Heart right ventricle (tissue), 16 donors: ENCODE data around the gene BTBD9. TPM values are rescaled to one million over a fixed set of nuclear protein-coding genes. Genes with fewer than 3 reads are reported as not detected.
A peak's percentile ranks its signal among the peaks of the same experiment; 100 is the strongest.

Source experiments
- ATAC-seq, 8 donors: fragments of 200-7000 bp; cut with Tn5 transposase; one replicate each; pipeline ENCODE4 v1.9.1; 2020; ENCODE audit warnings: mild to moderate bottlenecking in 8 of 8, moderate library complexity in 8 of 8, moderate number of reproducible peaks in 1 of 8
- DNase-seq, 2 donors: peaks; one replicate each; pipeline ENCODE4 v3.0.0-alpha.2; 2020
- H3K27ac ChIP-seq, 10 donors: fragments of 200-600 bp; sonication (generic) in 2 of 10; one replicate each; pipeline versions ENCODE4 v1.5.0 to v1.8.0; 2020 to 2022; ENCODE audit warnings: mild to moderate bottlenecking in 3 of 10
- H3K27me3 ChIP-seq, 7 donors: fragments of 200-600 bp; one replicate each; pipeline ENCODE4 v1.8.0; 2021 to 2022; ENCODE audit warnings: mild to moderate bottlenecking in 2 of 7
- H3K36me3 ChIP-seq, 9 donors: fragments of 200-600 bp; sonication (generic) in 1 of 9; one replicate each; pipeline versions ENCODE4 v1.5.0 to v1.8.0; 2020 to 2022; ENCODE audit warnings: mild to moderate bottlenecking in 2 of 9
- H3K4me1 ChIP-seq, 9 donors: fragments of 200-600 bp; sonication (generic) in 1 of 9; one replicate each; pipeline versions ENCODE4 v1.5.0 to v1.8.0; 2020 to 2022; ENCODE audit warnings: mild to moderate bottlenecking in 4 of 9
- H3K4me3 ChIP-seq, 10 donors: fragments of 200-600 bp; sonication (generic) in 2 of 10; one replicate each; pipeline versions ENCODE4 v1.5.0 to v1.8.0; 2020 to 2022; ENCODE audit warnings: mild to moderate bottlenecking in 7 of 10, moderate library complexity in 2 of 10
- H3K9me3 ChIP-seq, 11 donors: fragments of 200-600 bp in 10 of 11; sonication (generic) in 2 of 11; one replicate each; pipeline versions ENCODE4 v1.5.0 to v1.8.0; 2013 to 2022; ENCODE audit warnings: mild to moderate bottlenecking in 2 of 11, control low read depth in 1 of 11, moderate library complexity in 1 of 11
- WGBS, 2 donors: extraction: QIAGEN DNeasy Blood & Tissue Kit; methylation state at CpG; one replicate each; pipeline ENCODE4 v1.1.7; 2013; ENCODE audit warnings: inconsistent platforms in 1 of 2; 5-methylcytosine and 5-hydroxymethylcytosine counted together
- intact Hi-C, 10 donors: fragments of 100-400 bp; cut with DNase I; formaldehyde crosslinking; loops; one replicate each; pipeline versions ENCODE4 v1.11.1 to v1.14.2; 2022
- polyA plus RNA-seq, 2 donors: library from polyadenylated mRNA; stranded (reverse); fragments of 200-250 nt; gene quantifications; one replicate each; pipeline ENCODE4 v1.2.3, GENCODE V29; 2013
- total RNA-seq, 10 donors: library from RNA; stranded (reverse); fragmentation: NEBNext Ultra II Directional in 3 of 10; extraction: Animal tissue kit (Norgen Biotek cat#: 25700) in 3 of 10; gene quantifications; one replicate each; pipeline versions ENCODE4 v1.2.1 to v1.2.4, GENCODE V29; 2021 to 2023
- TF ChIP-seq, protein P1 (sequence below), 9 donors: fragments of 200-600 bp; sonication (generic) in 2 of 9; IDR thresholded peaks; one replicate each; pipeline versions ENCODE4 v1.5.0 to v1.8.0; 2021 to 2022; ENCODE audit warnings: antibody characterized with exemption in 9 of 9, mild to moderate bottlenecking in 5 of 9, moderate library complexity in 1 of 9
- donor health status: Arrhythmogenic right ventricular cardiomyopathy.
- donor health status: ischemic (EF 13 %, LVEDD 7.1; RV severe dilation, severe dysfunction).
- donor health status: healthy with polysubstance abuse.
- donor health status: DM: no; HTN: yes; CAD: no.
- donor health status: DM: no; HTN: no; CAD: no.
- donor health status: ischemic (EF 25% LVEDD 6.9; RV normal size, moderate dysfunction).
- donor health status: ischemic (EF 25% LVEDD 5.7; RV mildly dilated, moderate dysfunction).
- donor health status: healthy.
- donor health status: DM: yes; HTN: yes; CAD: no.
- donor health status: Ischemic cardiomyopathy.
- donor health status: ischemic (EF 35%, LVEDD 5.7; RV mildly dilated, moderate dysfunction).
- donor health status: nonischemic (EF 11% LVEDD 7.7; RV severe dilation, severe dysfunction).
- donor health status: DM: yes; HTN: yes; CAD: no.
- donor health status: PGD.
- donor health status: ischemic (EF 29% LVEDD 5.4; RV normal size, mild dysfunction).
- donor health status: nonischemic (EF 23%, LVEDD 6.1; RV moderate dilation, normal function).

The BTBD9 gene
- total and polyA plus RNA-seq, 12 donors: 4.2 to 27.7 (median 18.3) TPM

DNA sequence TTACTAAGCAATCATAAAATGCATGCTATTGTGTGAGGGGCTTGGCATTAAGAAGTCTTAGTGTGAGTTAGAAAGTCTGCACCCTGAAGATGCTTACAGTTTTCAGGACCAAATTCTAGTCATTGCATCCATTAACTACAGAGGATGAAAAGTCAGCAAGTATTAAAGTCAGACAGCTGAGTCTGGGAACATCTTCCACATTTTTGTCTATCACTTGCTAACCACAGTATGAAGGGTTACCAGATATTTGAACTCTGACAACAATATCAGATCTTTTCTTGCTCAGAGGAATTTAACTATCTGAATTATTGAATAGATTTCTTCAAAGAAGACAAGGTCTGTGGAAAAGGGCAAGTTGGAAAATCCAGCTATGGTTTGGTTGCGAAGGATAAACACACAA lies 264.4 kb downstream of the BTBD9 start:
- peaks cover 0 to 24% (median 13%) of the 10 kb centered on the region in 9 donors for H3K4me1 ChIP-seq
- intact Hi-C loops: no loop called here
- ATAC-seq: no peak

DNA sequence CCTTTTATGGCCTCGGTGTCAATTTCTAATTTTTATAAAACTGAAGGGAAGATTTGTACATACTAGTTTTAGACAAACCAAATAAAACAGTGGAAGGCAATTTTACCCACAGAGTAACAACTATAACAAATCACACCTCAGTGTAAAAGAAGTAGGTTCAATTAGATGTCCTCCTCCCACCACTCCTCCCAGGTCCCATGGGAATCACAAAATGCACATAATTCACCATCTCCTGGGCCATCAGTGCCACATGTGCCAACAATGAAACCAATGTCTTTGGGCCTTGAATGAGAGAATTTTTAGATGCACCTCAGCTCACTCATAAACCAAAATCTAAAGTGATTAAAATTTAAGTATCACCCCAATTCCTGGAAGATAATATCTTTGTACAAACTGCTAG lies 267.8 kb downstream of the BTBD9 start:
- Histone ChIP-seq H3K27me3 (no peaks in the 10 kb centered on the region), H3K36me3 (no peaks in the 10 kb centered on the region), H3K9me3 (no peaks in the 10 kb centered on the region), H3K27ac (peak overlapping the region in 3 of 10 donors; percentile 1 to 42 (median 35)), H3K4me1 (peaks cover 0 to 31% (median 13%) of the 10 kb centered on the region in 9 donors), H3K4me3 (no peak overlapping the region)
- DNase-seq (no peak), ATAC-seq (no peak)
- TF ChIP-seq, protein P1, sequence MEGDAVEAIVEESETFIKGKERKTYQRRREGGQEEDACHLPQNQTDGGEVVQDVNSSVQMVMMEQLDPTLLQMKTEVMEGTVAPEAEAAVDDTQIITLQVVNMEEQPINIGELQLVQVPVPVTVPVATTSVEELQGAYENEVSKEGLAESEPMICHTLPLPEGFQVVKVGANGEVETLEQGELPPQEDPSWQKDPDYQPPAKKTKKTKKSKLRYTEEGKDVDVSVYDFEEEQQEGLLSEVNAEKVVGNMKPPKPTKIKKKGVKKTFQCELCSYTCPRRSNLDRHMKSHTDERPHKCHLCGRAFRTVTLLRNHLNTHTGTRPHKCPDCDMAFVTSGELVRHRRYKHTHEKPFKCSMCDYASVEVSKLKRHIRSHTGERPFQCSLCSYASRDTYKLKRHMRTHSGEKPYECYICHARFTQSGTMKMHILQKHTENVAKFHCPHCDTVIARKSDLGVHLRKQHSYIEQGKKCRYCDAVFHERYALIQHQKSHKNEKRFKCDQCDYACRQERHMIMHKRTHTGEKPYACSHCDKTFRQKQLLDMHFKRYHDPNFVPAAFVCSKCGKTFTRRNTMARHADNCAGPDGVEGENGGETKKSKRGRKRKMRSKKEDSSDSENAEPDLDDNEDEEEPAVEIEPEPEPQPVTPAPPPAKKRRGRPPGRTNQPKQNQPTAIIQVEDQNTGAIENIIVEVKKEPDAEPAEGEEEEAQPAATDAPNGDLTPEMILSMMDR (IDR thresholded peaks at IDR 0.05): no peak
- 92 to 97% methylated on average over 1 of the region's 1 CpG for WGBS, 2 donors
- intact Hi-C loops: no loop called here

More for the DNA sequence above, 264.4 kb downstream of the BTBD9 start:
- H3K27ac ChIP-seq: no peak overlapping the region
- no peaks in the 10 kb centered on the region for H3K9me3 ChIP-seq
- TF ChIP-seq, protein P1 (IDR thresholded peaks at IDR 0.05): no peak
- no peaks in the 10 kb centered on the region for H3K36me3 ChIP-seq
- DNase-seq: no peak
- 96 to 99% methylated on average over 1 of the region's 1 CpG for WGBS, 2 donors
- H3K27me3 ChIP-seq: no peaks in the 10 kb centered on the region
- H3K4me3 ChIP-seq: no peak overlapping the region

DNA sequence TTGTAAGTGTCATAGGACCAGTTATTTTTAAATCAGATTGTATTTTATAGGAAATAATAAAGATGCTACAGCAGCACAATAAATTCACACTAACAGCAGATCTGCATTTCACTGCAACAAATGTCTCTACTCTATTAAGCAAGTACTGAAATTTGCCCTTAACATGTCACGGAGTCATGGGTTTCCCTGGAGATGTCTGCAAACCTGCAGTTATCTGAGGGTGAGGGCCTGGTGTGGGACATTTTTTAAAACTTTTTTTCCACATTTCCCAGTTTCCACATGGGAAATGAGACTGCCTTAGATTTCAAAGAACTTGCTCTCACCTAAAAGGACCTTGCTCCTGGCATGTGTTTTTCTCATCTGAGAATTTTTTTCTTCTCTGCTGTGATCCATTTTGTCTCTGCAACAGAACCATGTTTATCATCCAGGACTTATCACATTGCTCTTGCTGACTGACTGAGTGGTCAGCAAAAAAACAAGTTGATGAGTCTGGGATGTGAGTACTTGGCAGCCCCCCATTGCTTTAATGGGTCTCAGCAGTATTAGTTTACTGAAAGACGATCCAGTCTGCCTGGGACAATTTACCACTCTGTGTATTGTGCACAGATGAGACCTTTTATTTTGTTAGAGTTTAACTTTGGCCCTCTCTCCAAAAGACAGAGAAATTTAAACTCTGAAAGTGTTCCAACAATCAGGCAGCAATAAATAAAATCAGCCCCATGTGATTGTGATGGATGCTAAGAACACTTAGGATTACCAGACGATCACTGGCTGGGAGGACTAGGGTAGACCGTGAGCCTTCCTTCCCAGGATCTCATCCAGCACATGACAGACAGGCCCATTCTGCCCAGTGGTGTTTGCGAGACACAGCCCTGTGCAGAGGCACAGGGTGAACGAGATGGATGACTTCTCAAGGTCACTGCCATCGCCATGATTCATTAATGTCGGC lies 268.8 kb downstream of the BTBD9 start:
- intact Hi-C loops: no loop called here
- TF ChIP-seq, protein P1 (IDR thresholded peaks at IDR 0.05): no peak

DNA sequence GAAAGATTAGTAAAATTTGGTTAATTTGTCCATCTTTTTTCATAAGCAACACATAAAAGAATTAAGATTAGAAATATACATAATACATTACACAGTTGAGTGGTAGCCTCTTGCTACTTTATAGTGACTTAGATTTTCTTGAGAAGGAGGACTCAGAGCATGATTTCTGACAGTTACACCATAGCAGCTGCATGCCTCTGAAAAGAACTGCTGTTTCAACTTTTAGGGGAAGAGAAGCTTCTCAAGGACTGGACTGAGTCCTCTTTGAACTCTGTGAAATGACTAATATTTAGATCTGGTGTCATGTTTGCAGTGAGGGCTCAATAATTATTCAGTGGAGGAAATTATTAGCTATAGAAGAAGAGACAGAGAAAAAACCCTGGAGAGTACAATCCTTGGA lies 272.5 kb downstream of the BTBD9 start:
- ATAC-seq (no peak), DNase-seq (no peak)
- intact Hi-C loops: no loop called here
- H3K27me3 ChIP-seq: no peaks in the 10 kb centered on the region
- H3K9me3 ChIP-seq: no peaks in the 10 kb centered on the region
- no peaks in the 10 kb centered on the region for H3K36me3 ChIP-seq
- TF ChIP-seq, protein P1 (IDR thresholded peaks at IDR 0.05): no peak
- no peak overlapping the region for H3K4me3 ChIP-seq
- no peak overlapping the region for H3K27ac ChIP-seq
- peaks cover 0 to 41% (median 18%) of the 10 kb centered on the region in 9 donors for H3K4me1 ChIP-seq

More for the DNA sequence above, 268.8 kb downstream of the BTBD9 start:
- no peaks in the 10 kb centered on the region for H3K27me3 ChIP-seq
- H3K9me3 ChIP-seq: no peaks in the 10 kb centered on the region
- H3K4me3 ChIP-seq: no peak overlapping the region
- H3K4me1 ChIP-seq: peaks cover 0 to 31% (median 13%) of the 10 kb centered on the region in 9 donors
- H3K36me3 ChIP-seq: no peaks in the 10 kb centered on the region
- peak overlapping the region in 5 of 10 donors; percentile 1 to 56 (median 35) for H3K27ac ChIP-seq
- DNase-seq: no peak
- peak; percentile 41 to 84 (median 72) for ATAC-seq
- 45 to 47% methylated on average over 8 of the region's 8 CpGs for WGBS, 2 donors
